ENCODE measurements around the gene CD22. TPM values are rescaled to one million over a fixed set of nuclear protein-coding genes. Genes with fewer than 3 reads are reported as not detected.

Gene CD22
- total RNA-seq, 2 experiments from 2014 or later = 0.75 to 1.2 TPM

DNA sequence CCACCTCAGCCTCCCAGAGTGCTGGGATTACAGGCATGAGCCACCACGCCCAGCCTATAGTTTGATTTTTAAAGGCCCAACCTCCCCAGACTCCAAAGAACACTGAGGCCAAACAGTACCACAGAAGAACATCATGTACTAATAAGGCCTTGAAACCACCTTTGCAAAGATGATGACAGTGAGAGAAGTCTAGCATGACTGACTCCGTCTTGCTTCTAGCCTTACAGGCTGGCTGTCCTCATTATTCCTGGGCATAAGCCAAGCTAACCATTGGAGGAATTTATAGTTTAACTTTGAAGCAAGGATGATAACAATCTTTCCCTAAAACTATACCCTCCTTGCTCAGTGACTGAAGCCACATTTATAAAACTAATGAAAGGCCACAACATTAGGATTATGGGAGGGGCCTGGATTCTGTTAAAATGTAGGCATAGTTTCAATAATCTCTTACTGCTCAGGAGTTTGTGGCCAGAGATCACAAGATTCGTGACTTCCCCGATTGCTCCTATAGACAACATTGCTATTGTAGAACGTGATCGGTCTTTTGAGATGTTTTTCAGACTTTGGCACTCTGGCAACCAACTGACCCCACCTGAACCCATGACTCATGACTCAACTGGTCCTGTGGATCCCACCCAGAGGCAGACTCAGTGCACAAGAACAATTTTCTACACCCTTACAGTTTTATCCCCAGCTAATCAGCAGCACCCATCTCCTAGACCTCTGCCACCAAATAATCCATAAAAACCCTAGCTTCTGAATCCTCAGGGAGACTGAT lies 59.5 kb downstream of the CD22 start:
- DNase-seq = no peak
- H3K9me3 Mint-ChIP-seq = peaks cover 8% of the 10 kb centered on the region
- no peak overlapping the region for H3K4me3 Mint-ChIP-seq
- H3K4me1 Mint-ChIP-seq (ENCODE audit: low read depth) = no peaks in the 10 kb centered on the region
- no peak overlapping the region for H3K27ac Mint-ChIP-seq
- ChIA-PET POLR2A (no interaction called here), CTCF (no interaction called here)
- H3K36me3 Mint-ChIP-seq = peaks cover 4% of the 10 kb centered on the region
- peaks cover 2% of the 10 kb centered on the region for H3K27me3 Mint-ChIP-seq
- intact Hi-C loops (cut with micrococcal nuclease) = no loop called here

DNA sequence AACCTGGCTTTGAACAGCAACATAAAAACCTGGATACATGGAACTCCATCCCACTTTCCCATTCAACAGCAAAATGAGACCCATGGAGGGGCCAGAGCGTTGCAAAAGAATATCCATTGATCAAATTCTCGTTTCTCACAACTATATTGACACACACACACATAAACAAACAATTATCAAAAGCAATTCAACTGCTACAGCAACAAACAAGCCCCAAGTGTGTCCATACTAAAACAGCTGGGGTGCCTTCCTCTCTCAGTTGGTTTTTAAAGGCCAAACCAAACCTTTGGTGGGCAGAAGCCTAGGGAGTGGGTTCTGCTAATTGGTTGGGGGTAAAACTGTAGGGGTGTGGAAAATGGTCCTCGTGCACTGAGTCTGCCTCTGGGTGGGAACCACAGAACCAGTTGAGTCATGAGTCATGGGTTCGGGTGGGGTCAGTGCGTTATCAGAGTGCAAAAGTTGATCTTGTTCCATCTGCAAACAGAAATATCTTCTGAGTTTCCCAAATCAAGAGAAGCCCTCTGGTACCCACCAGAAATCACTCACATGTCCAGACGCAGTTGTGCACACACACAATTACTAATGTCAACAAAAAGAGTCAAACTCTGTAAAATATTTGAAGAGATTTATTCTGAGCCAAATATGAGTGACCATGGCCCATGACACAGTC lies 60.3 kb downstream of the CD22 start:
- CTCF ChIA-PET = no interaction called here
- POLR2A ChIA-PET = no interaction called here
- Mint-ChIP-seq H3K4me3 (no peak overlapping the region), H3K36me3 (peaks cover 4% of the 10 kb centered on the region), H3K9me3 (peaks cover 8% of the 10 kb centered on the region), H3K4me1 (ENCODE audit: low read depth) (no peaks in the 10 kb centered on the region), H3K27me3 (peaks cover 2% of the 10 kb centered on the region), H3K27ac (no peak overlapping the region)
- intact Hi-C loops (cut with micrococcal nuclease) = no loop called here
- DNase-seq = no peak

DNA sequence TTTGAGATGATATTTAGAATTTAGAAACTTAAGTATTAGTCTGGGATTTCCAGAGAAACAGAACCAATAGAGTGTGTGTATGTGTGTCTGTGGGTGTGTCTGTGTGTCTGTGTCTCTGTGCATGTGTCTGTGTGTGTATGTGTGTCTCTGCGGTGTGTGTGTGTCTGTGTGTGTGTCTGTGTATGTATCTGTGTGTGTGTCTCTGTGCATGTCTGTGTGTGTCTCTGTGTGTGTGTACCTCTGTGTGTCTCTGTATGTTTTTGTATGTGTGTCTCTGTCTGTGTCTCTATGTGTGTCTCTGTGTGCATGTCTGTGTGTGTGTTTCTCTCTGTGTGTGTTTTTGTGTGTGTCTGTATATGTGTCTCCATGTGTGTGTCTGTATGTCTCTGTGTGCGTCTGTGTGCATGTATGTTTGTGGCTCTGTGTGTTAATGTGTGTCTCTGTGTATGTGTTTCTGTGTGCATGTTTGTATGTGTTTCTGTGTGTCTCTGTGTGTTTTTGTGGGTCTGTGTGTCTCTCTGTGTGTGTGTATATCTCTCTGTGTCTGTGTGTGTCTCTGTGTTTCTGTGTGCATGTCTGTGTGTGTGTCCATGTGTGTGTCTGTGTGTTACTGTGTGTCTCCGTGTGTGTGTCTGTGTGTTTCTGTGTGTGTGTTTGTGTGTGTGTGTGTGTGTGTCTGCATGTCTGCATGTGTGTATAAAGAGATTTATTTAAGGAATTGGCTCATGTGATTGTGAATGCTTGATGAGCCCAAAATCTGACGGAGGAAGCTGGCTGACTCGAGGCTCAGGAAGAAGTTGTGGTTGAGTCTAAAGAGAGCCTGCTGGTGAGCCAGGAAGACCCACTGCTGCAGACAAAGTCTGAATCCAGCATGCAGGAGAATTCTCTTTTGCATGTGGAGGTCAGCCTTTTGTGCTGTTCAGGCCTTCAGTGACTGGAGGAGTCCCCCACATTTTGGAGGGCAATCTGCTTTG lies 64.0 kb downstream of the CD22 start:
- POLR2A ChIA-PET = no interaction called here
- no peak for DNase-seq
- no peaks in the 10 kb centered on the region for H3K36me3 Mint-ChIP-seq

GRCh38 chr19:35395382-35396199 lies 66.6 kb downstream of the CD22 start:
- no peak overlapping the region for H3K27ac Mint-ChIP-seq
- CTCF ChIA-PET = interaction anchor here (0.7 kb wide), 1 partner anchor 85 kb away, joined by 5 read pairs; no protein-coding TSS in a partner anchor
- no peak overlapping the region for H3K4me3 Mint-ChIP-seq
- H3K9me3 Mint-ChIP-seq = no peaks in the 10 kb centered on the region
- no peaks in the 10 kb centered on the region for H3K27me3 Mint-ChIP-seq
- intact Hi-C loops (cut with micrococcal nuclease) = no loop called here
- POLR2A ChIA-PET = no interaction called here
- H3K36me3 Mint-ChIP-seq = no peaks in the 10 kb centered on the region
- DNase-seq = no peak
- no peaks in the 10 kb centered on the region for H3K4me1 Mint-ChIP-seq (ENCODE audit: low read depth)

More for the DNA sequence above, 64.0 kb downstream of the CD22 start:
- no peaks in the 10 kb centered on the region for H3K4me1 Mint-ChIP-seq (ENCODE audit: low read depth)
- intact Hi-C loops (cut with micrococcal nuclease) = no loop called here
- H3K4me3 Mint-ChIP-seq = no peak overlapping the region
- H3K27ac Mint-ChIP-seq = no peak overlapping the region
- H3K27me3 Mint-ChIP-seq = no peaks in the 10 kb centered on the region
- no peaks in the 10 kb centered on the region for H3K9me3 Mint-ChIP-seq
- CTCF ChIA-PET = no interaction called here

GRCh38 chr19:35396240-35396885 lies 67.4 kb downstream of the CD22 start:
- no peak for DNase-seq
- ChIA-PET CTCF (interaction anchor here (0.7 kb wide), 1 partner anchor 84 kb away, joined by 5 read pairs; no protein-coding TSS in a partner anchor), POLR2A (interaction anchor here (0.7 kb wide), 1 partner anchor 723 kb away, joined by 4 read pairs; no protein-coding TSS in a partner anchor)
- intact Hi-C loops (cut with micrococcal nuclease) = no loop called here
- Mint-ChIP-seq H3K9me3 (no peaks in the 10 kb centered on the region), H3K4me3 (no peak overlapping the region), H3K27me3 (no peaks in the 10 kb centered on the region), H3K4me1 (ENCODE audit: low read depth) (no peaks in the 10 kb centered on the region), H3K36me3 (no peaks in the 10 kb centered on the region), H3K27ac (no peak overlapping the region)

Small RNA genes within 50 kb of the gene (microRNA-seq; reads per million reads assigned to microRNA genes)
- not detected for gene MIR5196 (ENCODE audit: borderline microRNAs expressed, borderline number of aligned reads, borderline replicate concordance)

Other genes starting within 250 kb of the CD22 start
- not detected for gene FXYD3, start 213.4 kb upstream of the CD22 start, total RNA-seq
- under 1 TPM; 0.50 to 0.51 TPM for gene LGI4, start 194.1 kb upstream of the CD22 start, total RNA-seq
- gene FXYD1, start 190.4 kb upstream of the CD22 start, total RNA-seq = 1 to 10 TPM; 2.3 to 2.8 TPM
- gene FXYD7, start 185.9 kb upstream of the CD22 start, total RNA-seq = under 1 TPM; 0.77 to 0.93 TPM
- 100 to 1,000 TPM; 334 to 360 TPM for gene FXYD5, start 174.5 kb upstream of the CD22 start, total RNA-seq
- gene FAM187B, start 100.4 kb upstream of the CD22 start, total RNA-seq = under 1 TPM in 1 of 2 experiments, not detected in 1; 0.19 TPM
- 10 to 100 TPM; 25.4 to 28.7 TPM for gene LSR, start 80.2 kb upstream of the CD22 start, total RNA-seq
- 100 to 1,000 TPM; 117 to 121 TPM for gene USF2, start 60.2 kb upstream of the CD22 start, total RNA-seq
- not detected for gene HAMP, start 46.7 kb upstream of the CD22 start, total RNA-seq
- gene MAG, start 37.0 kb upstream of the CD22 start, total RNA-seq = under 1 TPM; 0.43 to 0.44 TPM
- under 1 TPM in 1 of 2 experiments, not detected in 1; 0.12 TPM for gene FFAR1, start 18.7 kb downstream of the CD22 start, total RNA-seq
- gene FFAR3, start 29.3 kb downstream of the CD22 start, total RNA-seq = 1 to 10 TPM; 1.1 TPM
- gene GPR42, start 41.9 kb downstream of the CD22 start, total RNA-seq = under 1 TPM in 1 of 2 experiments, not detected in 1; 0.17 TPM
- gene FFAR2, start 119.1 kb downstream of the CD22 start, total RNA-seq = not detected
- gene KRTDAP, start 161.3 kb downstream of the CD22 start, total RNA-seq = not detected
- gene DMKN, start 184.5 kb downstream of the CD22 start, total RNA-seq = 1 to 10 TPM; 2.1 to 2.4 TPM
- gene SBSN, start 199.1 kb downstream of the CD22 start, total RNA-seq = under 1 TPM in 1 of 2 experiments, not detected in 1; 0.10 TPM
- gene GAPDHS, start 204.3 kb downstream of the CD22 start, total RNA-seq = not detected
- gene TMEM147, start 216.4 kb downstream of the CD22 start, total RNA-seq = 10 to 100 TPM; 73.5 to 81.9 TPM
- gene ATP4A, start 234.5 kb downstream of the CD22 start, total RNA-seq = not detected

Measured in activated CD4-positive, alpha-beta memory T cell treated with anti-CD3 and anti-CD28 coated beads for 36 hours (primary cell).